Right atrium auricular region (tissue), 2 donors: ENCODE data around the gene RAB1A. TPM values are rescaled to one million over a fixed set of nuclear protein-coding genes. Genes with fewer than 3 reads are reported as not detected.

Experiments
- DNase-seq: peaks from one replicate; pipeline ENCODE4 v3.0.0-alpha.2; 2019; ENCODE audit warnings: low spot score
- H3K27ac ChIP-seq, 2 donors: fragments of 200-600 bp; sonication (generic); 1 replicate in 1 of 2; 2 replicates in 1 of 2; pipeline ENCODE4 v1.5.1; 2016 to 2019
- H3K27me3 ChIP-seq, 2 donors: fragments of 200-600 bp; sonication (generic); one replicate each; pipeline versions ENCODE4 v1.5.1 to v1.6.0; 2017 to 2019
- H3K36me3 ChIP-seq: fragments of 200-600 bp; sonication (generic); one replicate; pipeline ENCODE4 v1.5.1; 2016
- H3K4me1 ChIP-seq, 2 donors: fragments of 200-600 bp; sonication (generic); one replicate each; pipeline versions ENCODE4 v1.5.1 to v1.6.0; 2017 to 2019
- H3K4me3 ChIP-seq, 2 donors: fragments of 200-600 bp; sonication (generic); 1 replicate in 1 of 2; 2 replicates in 1 of 2; pipeline ENCODE4 v1.5.1; 2017 to 2019; ENCODE audit warnings: mild to moderate bottlenecking in 1 of 2, moderate library complexity in 1 of 2
- H3K9me3 ChIP-seq, 2 donors: fragments of 200-600 bp; sonication (generic); one replicate each; pipeline ENCODE4 v1.5.1; 2019
- CTCF ChIP-seq, 2 donors: fragments of 200-600 bp; sonication (generic); IDR thresholded peaks; one replicate each; pipeline ENCODE4 v1.5.1; 2019; ENCODE audit warnings: antibody characterized with exemption in 2 of 2
- total RNA-seq, 2 donors: library from RNA; depleted of rRNA; stranded (reverse); fragments of >200 nt; gene quantifications; one replicate each; pipeline ENCODE4 v1.1.0, GENCODE V29; 2016

The RAB1A gene
- total RNA-seq, 2 donors from 2014 or later: 69.6 to 73.8 TPM

GRCh38 chr2:65169760-65170136 lies 39.8 kb upstream of the RAB1A start:
- DNase-seq: no peak
- peaks cover 0 to 2% of the 10 kb centered on the region in 2 donors for H3K4me1 ChIP-seq
- TF ChIP-seq CTCF (IDR thresholded peaks at IDR 0.05): no peak
- H3K27ac ChIP-seq: no peak overlapping the region
- H3K4me3 ChIP-seq: no peak overlapping the region
- H3K27me3 ChIP-seq: no peaks in the 10 kb centered on the region
- H3K36me3 ChIP-seq: no peaks in the 10 kb centered on the region
- H3K9me3 ChIP-seq: no peaks in the 10 kb centered on the region

- no peak overlapping the region for H3K4me3 ChIP-seq
- no peak for DNase-seq
- H3K9me3 ChIP-seq: no peaks in the 10 kb centered on the region
- TF ChIP-seq CTCF (IDR thresholded peaks at IDR 0.05): no peak
- no peak overlapping the region for H3K27ac ChIP-seq
- H3K27me3 ChIP-seq: no peaks in the 10 kb centered on the region
- H3K4me1 ChIP-seq: peaks cover 0 to 12% of the 10 kb centered on the region in 2 donors
- H3K36me3 ChIP-seq: no peaks in the 10 kb centered on the region
These were observed 35.7 kb upstream of the RAB1A start for GRCh38 chr2:65165558-65165957.

GRCh38 chr2:65164426-65164891 lies 34.6 kb upstream of the RAB1A start:
- H3K9me3 ChIP-seq: no peaks in the 10 kb centered on the region
- H3K27me3 ChIP-seq: no peaks in the 10 kb centered on the region
- no peak for TF ChIP-seq CTCF (IDR thresholded peaks at IDR 0.05)
- peak overlapping the region in 1 of 2 donors; percentile 20 for H3K27ac ChIP-seq
- H3K4me3 ChIP-seq: no peak overlapping the region
- no peak for DNase-seq
- no peaks in the 10 kb centered on the region for H3K36me3 ChIP-seq
- peaks cover 0 to 12% of the 10 kb centered on the region in 2 donors for H3K4me1 ChIP-seq

- H3K36me3 ChIP-seq: no peaks in the 10 kb centered on the region
These were observed 31.7 kb upstream of the RAB1A start for GRCh38 chr2:65161551-65162100.

GRCh38 chr2:65159906-65160305 lies 30.0 kb upstream of the RAB1A start:
- Histone ChIP-seq H3K27ac (no peak overlapping the region), H3K9me3 (no peaks in the 10 kb centered on the region), H3K4me1 (peaks cover 0 to 12% of the 10 kb centered on the region in 2 donors), H3K36me3 (no peaks in the 10 kb centered on the region), H3K27me3 (no peaks in the 10 kb centered on the region), H3K4me3 (no peak overlapping the region)
- no peak for DNase-seq
- TF ChIP-seq CTCF (IDR thresholded peaks at IDR 0.05): no peak

More at GRCh38 chr2:65161551-65162100, 31.7 kb upstream of the RAB1A start:
- Histone ChIP-seq H3K27ac (no peak overlapping the region), H3K9me3 (no peaks in the 10 kb centered on the region), H3K4me1 (peaks cover 0 to 12% of the 10 kb centered on the region in 2 donors), H3K27me3 (no peaks in the 10 kb centered on the region), H3K4me3 (no peak overlapping the region)
- DNase-seq: no peak
- TF ChIP-seq CTCF (IDR thresholded peaks at IDR 0.05): no peak

GRCh38 chr2:65159261-65159660 lies 29.4 kb upstream of the RAB1A start:
- H3K27me3 ChIP-seq: no peaks in the 10 kb centered on the region
- no peaks in the 10 kb centered on the region for H3K36me3 ChIP-seq
- no peaks in the 10 kb centered on the region for H3K9me3 ChIP-seq
- no peak for TF ChIP-seq CTCF (IDR thresholded peaks at IDR 0.05)
- H3K27ac ChIP-seq: no peak overlapping the region
- H3K4me3 ChIP-seq: no peak overlapping the region
- H3K4me1 ChIP-seq: peaks cover 0 to 5% of the 10 kb centered on the region in 2 donors
- DNase-seq: no peak
